HG02870 (cell line): ENCODE data around the gene EZH1.
"Not testable (repeated sequence)": the region's sequence is repeated elsewhere in the genome, so short reads cannot be mapped to it uniquely, and the experiment has no call there.

Experiments
- ATAC-seq: cut with Tn5 transposase; IDR thresholded peaks from one replicate; pipeline ENCODE4 v1.9.1; 2021; ENCODE audit warnings: mild to moderate bottlenecking, moderate library complexity; ENCODE audit not compliant: unreplicated experiment

The EZH1 gene

DNA sequence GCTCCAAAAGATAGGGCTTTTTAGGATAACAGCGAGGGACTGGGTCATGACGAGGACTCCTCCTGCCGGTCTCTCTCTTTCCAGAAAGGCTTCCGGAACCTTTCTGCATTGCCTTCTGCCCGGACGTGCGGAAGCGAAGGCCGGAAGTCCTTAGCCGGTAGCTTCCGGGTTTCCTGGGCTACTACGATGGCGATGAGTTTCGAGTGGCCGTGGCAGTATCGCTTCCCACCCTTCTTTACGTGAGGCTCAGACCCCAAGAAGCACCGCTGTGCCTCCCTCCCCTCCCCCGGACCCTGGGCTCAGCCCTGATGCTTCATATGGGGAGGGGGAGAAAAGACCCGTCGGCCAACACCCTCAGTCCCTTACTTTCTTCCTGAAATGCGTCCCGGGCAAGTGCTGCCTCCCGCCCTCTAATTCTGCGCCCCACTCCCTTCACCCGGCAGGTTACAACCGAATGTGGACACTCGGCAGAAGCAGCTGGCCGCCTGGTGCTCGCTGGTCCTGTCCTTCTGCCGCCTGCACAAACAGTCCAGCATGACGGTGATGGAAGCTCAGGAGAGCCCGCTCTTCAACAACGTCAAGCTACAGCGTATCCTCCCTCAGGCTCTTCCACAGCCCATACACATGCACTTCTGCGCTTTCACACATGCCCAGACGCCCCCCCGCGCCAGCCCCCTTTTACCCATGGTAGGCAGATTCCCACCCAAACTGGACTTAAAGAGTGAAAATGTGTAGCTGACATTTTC lies 28.6 kb upstream of the EZH1 start, which contains the start of gene VPS25:
Gene VPS25 (plus strand): TSS at position 160 of the 746 bp plus-strand sequence. CDS start 27 bp downstream, at position 187.
- peak; percentile 69 for ATAC-seq

DNA sequence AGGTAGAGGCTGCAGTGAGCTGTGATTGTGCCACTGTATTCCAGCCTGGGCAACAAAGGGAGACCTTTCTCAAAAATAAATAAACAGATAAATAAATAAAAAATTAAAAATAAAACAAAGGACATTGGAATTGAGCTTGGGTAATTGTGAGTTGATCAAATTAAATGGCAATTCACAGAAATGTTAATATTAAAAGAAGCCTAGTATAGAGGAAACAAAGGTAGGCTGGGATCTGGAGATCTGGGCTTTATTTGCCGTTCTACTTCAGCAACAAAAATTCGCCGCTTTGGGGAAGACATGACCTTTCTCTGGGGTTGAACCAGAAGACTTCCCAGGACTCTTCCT lies 28.1 kb upstream of the EZH1 start:
- no peak for ATAC-seq

DNA sequence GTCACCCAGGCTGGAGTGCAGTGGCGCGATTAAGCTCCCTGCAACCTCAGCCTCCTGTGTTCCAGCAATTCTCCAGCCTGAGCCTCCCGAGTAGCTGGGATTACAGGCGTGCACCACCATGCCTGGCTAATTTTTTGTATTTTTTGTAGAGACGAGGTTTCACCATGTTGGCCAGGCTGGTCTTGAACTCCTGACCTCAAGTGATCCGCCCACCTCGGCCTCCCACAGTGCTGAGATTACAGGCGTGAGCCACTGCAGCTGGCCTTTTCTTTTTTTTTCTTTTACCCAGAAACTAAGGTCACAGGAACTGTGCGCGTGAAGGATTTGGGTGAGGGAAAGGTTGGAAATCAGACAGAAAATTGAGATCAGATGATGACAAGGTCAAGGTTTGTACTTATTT lies 25.1 kb upstream of the EZH1 start:
- not testable (repeated sequence) for ATAC-seq

DNA sequence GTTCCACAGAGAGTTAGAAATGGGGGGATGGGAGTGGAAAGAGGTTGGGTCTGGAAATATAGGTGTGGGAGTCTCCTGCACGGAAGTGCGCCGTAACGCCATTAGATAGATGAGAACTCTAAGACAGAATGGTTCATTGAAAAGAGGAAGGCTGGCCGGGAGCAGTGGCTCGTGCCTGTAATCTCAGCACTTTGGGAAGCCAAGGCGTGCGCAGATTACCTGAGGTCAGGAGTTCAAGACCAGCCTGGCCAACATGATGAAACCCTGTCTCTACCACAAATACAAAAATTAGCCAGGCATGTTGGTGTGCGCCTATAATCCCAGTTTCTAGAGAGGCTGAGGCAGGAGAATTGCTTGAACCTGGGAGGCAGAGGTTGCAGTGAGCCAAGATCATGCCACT lies 23.2 kb upstream of the EZH1 start:
- ATAC-seq = not testable (repeated sequence)

DNA sequence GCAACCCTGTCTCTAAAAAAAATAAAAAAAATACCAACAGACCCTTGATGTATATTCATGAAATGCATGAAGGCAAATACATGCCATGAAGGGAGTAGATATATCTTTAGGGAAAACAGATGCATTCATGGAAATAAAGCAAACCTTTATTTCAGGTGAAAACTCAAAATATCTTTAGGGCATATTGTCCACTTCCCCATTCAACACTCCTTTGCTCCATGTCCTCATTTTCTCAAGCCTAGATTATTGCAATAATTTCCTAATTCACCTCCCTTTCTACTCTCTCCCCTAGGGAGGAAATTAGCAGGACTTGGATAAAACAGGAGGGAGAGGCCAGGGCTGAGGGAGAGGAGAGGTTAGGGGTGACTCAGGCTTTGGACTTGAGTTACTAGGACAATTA lies 22.7 kb upstream of the EZH1 start:
- no peak for ATAC-seq

DNA sequence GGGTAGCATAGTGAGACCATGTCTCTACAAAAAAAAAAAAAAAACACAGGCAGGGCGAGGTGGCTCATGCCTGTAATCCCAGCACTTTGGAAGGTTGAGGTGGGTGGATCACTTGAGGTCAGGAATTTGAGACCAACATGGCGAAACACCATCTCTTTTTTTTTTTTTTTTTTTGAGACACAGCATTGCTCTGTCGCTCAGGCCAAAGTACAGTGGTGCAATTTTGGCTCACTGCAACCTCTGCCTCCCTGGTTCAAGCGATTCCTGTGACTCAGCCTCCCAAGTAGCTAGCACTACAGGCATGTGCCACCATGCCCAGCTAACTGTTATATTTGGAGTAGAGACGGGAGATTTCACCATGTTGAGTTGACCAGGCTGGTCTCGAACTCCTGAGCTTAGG lies 21.3 kb upstream of the EZH1 start:
- no peak for ATAC-seq

DNA sequence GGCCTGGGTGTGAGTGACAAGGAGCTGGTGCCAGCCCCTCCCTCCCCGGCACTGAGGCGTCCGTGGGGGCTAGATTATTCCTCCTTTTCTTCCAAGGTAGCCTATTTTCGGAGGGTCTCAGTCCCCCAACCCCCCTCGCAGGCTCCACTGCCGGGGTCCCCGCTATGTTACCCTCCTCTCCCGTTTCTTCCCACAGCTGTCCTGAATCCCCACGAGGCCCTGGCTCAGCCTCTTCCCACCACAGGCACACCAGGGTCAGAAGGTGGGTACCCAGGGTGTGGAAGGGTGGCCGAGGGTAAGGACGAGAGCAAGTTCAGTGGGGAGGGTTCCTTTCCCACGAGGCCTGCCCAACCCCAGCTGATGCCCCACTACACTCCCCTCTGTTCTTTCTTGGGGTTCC lies 16.8 kb upstream of the EZH1 start:
- ATAC-seq = no peak

DNA sequence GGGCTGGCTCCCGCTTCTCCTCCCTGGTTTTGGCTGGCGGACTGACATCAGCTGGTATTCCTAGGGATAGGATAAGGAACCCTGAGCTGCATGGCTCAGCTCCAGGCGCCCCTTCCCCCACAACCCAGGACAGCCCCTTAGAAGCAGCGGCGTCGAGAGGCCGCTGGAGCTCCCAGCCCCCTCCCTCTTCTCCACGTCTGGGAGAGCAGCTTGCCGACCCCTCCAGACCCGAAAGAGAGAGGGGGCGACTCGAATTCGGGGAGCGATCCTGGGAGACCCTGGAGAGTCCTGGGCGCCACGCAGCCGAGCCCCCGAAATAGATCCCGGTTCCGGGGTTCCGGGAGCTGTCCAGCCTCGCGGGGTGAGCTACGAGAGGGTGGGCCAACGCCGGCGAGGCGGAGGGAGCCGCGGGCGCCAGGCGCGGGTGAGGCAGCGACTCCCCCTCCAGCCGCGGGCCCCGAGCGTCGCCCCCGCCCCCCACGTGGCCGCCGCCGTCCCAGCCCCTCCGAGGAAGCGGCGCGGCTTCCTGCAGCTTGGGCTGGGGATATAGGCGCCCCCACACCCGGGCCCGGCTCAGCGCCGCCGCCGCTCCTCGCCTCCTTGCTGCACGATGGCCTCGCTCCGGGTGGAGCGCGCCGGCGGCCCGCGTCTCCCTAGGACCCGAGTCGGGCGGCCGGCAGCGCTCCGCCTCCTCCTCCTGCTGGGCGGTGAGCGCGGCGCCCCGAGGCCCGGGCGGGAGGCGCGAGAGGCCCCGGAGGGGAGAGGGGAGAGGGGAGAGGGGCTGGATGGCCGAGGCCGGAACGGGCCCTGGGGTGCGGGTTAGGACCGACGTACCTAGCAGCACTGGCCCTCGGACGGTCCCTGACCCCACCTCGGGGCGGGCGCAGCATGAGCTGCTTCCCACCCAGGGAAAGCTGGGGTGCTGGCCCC lies 16.1 kb upstream of the EZH1 start, which contains the start of gene RAMP2:
Gene RAMP2 (plus strand): TSS at position 576 of the 930 bp plus-strand sequence. CDS start 35 bp downstream, at position 611.
- no peak for ATAC-seq

DNA sequence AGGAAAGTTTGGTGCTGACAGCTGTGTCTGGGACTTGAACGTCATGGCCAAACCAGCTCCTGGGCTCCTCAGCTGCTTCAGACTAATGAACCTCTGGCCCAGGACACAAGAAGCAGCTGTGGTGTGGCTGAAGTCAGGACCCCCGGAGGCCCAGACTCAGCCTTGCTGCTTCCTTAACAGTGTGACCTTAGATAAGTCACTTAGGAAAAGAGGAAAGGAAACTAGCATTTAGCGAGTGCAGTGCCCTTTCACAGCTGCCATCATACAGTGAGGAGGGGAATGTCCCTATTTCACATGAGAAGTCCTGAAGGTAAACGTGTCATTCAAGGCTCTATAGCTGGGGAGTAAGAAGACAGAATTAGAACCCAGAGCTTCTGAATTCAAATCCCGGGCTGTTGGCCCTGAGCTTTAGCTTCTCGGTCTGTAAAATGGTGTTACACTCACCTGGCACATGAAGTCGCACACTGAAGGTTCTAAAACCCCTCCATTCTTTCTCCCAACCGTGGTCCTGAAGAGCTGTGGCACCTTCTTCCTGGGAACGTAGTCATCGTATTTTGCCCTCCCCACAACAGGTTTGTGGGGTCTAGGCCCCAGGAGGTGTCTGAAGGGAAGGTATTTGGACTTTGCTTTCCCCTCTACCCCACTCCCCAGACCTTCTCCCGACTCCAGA lies 15.3 kb upstream of the EZH1 start:
- ATAC-seq = no peak

DNA sequence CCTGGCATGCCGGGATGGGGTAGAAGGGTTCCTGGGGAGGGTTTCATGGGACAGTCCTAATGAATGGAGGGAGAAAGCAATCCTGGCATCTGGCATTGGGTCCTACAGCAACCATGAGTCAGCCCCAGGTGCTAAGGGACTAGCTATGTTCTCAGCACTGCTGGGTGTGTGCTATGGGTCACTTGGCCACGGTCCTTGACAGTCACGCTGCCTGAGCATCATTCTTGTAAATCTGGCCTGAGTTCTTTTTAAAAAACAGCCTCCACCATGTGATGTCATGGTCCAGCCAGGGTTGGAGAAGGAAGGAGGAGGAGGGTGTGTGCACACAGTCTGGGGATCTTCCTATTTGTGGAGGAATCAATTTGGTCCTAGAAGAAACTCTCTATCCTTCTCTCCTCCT lies 9.9 kb upstream of the EZH1 start:
- no peak for ATAC-seq

DNA sequence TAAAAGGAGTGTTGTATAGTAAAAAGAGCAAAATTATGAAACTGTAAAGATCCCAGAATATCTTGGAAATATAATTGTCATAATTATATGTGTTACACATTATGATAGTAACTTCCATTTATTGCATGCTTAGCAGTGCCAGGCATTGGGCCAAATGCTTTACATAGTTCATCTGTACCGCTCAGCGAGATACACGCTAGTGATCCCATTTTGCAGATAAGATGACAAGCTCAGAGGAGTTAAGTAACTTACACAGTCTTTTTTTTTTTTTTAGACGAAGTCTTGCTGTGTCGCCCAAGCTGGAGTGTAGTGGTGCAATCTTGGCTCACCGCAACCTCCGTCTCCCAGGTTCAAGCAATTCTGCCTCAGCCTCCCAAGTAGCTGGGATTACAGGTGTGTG lies 6.8 kb upstream of the EZH1 start:
- ATAC-seq = no peak

DNA sequence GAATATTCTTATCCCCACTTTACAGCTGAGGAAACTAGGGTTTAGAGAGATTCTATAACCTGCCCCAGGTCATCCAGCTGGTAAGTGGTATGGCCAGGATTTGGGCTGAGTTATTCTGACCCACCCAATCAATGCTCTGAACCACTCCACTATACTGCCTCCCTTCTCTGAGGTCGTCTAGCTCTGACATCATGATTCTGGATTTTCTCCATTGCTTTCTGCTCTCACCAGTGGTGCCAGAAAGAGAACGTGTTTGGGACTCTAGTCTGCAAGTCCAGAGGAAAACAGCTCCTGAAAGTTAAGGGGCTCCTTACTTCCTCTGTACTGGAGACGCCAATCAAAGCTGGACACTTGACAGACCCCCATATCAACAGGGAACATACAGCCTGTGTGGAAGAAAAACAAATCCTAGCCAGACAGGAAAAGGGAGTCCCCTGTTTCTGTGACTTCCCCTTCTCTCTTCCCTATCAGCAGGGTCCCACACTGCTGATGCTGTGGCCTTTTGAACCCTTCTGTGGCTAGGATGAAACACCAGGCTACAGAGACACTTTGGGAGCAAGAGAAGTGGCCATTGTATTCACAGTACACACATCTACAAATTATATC lies 6.0 kb upstream of the EZH1 start:
- ATAC-seq = no peak

DNA sequence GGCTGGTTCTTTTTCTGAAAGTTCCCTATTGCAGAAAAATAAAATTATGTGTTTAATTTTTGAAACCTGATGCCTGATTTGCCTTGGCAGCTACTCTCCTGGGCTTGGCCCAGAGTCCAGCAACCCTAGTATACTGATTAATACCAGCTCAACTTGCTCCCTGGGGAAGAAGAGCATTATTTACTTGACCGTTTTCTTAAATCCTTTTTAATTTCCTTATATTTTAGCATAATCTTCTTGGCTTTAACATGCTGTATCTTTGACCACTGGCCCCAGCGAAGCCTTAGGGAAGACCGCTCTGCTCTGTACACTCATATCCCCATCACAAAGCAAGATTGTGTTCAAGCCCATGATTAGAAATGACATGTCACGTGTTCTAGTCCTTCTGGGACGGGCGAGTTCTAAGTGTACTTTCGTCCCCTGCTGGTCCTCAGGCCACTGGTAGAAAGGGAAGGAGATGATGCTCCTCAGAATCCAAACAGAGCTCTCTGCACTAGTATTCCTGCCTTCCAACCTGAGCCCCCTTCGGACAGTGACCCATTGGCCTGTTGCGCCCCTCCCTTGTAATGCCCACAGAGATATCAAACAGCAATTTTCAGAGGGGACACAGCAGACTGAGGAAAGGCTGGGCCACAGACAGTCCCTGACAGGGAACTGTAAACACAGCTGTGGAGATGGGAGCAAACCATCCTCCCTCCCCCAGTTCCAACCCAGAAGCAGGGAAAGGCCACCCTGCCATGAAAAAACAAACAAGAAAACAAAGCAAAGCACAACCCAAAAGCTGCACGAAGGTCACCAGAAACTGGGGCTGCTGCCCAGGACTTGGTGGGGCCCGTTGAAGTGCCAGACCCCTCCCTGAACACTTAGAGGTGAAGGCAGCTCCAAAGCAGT lies 4.3 kb upstream of the EZH1 start:
- ATAC-seq = no peak

DNA sequence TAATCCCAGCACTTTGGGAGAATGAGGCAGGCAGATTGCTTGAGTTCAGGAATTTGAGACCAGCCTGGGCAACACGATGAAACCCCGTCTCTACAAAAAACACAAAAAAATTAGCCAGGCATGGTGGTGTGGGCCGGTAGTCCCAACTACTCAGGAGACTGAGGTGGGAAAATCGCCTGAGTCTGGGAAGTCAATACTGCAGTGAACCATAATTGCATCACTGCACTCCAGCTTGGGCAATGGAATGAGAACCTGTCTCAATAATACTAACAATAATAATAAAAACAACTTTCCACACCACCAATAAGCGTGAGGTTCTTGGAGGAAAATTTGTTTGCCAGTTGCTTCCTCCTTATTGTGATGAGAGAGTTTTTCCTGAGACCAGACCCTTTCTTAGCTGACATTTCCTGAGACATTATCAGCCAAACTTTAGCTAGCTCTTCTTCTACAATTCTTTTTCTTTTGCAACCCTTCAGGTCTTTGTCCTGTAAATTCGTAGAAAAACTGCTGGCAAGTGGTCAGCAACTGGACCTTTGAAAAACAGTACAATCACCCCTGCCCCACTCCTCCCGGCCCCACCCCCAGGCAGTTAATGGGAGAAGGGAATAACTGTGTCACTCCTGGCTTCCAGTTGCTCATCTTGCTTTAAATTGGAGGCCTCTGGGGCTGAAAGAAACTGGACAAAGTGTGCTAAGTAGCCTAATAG lies 3.5 kb upstream of the EZH1 start:
- no peak for ATAC-seq

DNA sequence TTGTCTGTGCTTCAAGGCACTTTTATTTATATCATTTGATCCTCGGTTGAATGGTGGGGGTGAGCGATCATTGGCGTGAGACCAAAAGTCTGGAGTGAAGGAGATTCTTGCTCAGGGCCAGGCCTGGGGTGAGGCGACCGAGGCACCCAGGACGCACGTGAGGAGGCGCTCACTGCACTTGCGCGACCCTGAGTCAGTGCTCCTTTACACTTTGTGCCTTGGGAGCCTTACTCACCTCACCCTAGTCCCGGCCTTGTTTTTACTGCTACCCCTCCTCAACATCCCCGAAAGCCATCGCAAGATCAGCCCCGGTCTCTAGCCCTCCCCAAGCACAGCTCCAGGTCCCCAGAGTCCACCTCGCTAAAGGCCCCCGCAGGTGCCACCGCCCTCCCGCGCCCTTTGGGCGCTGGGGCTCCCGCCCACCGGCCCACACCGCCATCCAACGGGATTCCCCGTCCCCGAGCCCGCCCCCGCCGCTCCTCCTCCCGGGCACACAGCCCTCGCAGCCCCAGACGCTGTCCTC lies 496 bp downstream of the EZH1 start:
- ATAC-seq = peak; percentile 60

DNA sequence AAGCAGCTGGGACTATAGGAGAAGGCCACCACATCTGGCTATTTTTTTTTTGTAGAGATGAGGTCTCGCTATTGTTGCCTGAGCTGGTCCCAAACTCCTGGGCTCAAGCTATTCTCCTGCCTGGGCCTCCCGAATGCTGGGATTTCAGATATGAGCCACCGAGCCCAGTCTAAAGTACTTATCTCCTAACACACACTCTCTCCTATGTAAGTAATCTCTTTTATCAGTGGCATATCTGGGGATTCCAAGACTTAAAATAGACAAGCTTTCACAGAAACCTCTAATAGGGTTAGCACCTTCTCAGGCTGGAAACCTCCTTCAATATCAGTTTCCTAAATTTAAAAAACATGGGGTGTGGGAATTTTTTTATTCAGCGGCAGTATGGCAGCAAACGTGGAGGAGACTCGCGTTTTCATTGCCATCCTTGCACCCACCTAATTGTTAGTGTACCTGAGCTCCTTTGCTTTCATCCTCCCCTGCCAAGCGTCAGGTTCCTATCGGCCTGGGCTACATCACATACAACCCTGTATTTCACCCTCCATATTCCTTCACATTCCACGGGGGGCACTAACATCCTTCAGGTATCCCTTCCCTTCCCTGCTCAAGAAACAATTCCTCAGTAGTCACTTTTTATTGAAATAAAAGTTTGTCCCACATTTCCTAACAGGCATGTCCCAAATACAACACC lies 1.1 kb downstream of the EZH1 start:
- ATAC-seq = no peak

DNA sequence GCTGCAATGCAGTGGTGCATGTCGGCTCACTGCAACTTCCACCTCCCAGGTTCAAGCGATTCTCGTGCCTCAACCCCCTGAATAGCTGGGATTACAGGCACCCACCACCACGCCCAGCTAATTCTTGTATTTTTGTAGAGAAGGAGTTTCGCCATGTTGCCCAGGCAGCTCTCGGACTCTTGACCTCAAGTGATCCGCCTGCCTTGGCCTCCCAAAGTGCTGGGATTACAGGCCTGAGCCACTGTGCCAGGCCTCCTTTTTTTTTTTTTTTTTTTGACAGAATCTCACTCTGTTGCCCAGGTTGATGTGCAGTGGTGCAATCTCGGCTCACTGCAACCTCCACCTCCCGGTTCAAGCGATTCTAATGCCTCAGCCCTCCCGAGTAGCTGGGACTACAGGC lies 1.9 kb downstream of the EZH1 start:
- ATAC-seq = not testable (repeated sequence)

DNA sequence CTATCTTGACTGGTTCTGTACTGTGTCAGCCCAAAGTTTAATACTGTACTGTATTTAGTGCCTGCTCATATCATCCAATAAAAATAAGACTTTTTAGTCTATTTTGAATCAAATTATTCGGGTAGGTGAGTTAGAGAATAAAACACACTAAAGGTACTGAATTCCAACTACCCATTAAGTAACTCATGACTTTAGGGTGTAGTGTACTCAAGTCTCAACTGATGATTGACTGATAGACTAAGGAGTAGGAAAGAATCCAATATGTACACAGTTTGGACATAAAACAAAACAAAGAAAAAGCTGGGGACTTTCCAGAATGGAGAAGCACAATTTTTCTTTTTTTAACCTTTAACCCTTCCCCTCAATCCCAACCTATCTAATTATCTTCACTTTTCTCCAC lies 4.1 kb downstream of the EZH1 start:
- ATAC-seq = no peak

DNA sequence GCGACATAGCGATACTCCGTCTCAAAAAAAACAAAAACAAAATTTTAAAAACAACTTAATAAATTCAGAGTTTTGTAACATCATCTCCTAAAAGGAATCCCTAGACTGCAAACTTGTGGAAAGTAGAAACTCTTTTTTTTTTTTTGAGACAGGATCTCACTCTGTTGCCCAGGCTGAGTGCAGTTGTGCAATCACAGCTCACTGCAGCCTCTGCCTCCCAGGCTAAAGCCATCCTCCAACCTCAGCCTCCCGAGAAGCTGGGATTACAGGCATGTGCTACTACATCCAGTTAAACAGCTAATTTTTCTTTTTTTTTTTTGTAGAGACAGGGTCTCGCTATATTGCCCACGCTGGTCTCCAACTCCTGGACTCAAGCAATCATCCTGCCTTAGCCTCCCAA lies 19.7 kb downstream of the EZH1 start:
- ATAC-seq = no peak
